Neuronal stem cell (in vitro differentiated cells): ENCODE results near the gene ZNF554.

ENCODE experiments used
- DNase-seq: peaks from one replicate; pipeline ENCODE4 v3.0.0-alpha.2; 2013; ENCODE audit warnings: low spot score
- H2AFZ ChIP-seq: one replicate; pipeline ENCODE4 v1.6.1; 2013; ENCODE audit warnings: mild to moderate bottlenecking, low read length, inconsistent platforms
- H2AK5ac ChIP-seq: 2 replicates; pipeline ENCODE4 v1.6.1; 2013; ENCODE audit warnings: low read depth, mild to moderate bottlenecking, inconsistent platforms, low read length, moderate library complexity, mixed read lengths
- H2BK120ac ChIP-seq: 2 replicates; pipeline ENCODE4 v1.6.1; 2013; ENCODE audit warnings: low read depth, mild to moderate bottlenecking, inconsistent platforms, low read length, moderate library complexity, mixed read lengths
- H2BK12ac ChIP-seq: one replicate; pipeline ENCODE4 v1.6.1; 2013; ENCODE audit warnings: low read length, inconsistent platforms
- H2BK15ac ChIP-seq: 2 replicates; pipeline ENCODE4 v1.6.1; 2013; ENCODE audit warnings: mild to moderate bottlenecking, low read length, inconsistent platforms, mixed read lengths
- H2BK5ac ChIP-seq: one replicate; pipeline ENCODE4 v1.6.1; 2013; ENCODE audit warnings: inconsistent platforms, mild to moderate bottlenecking, low read length, moderate library complexity
- H3K14ac ChIP-seq: one replicate; pipeline ENCODE4 v1.6.1; 2013; ENCODE audit warnings: low read length, inconsistent platforms
- H3K18ac ChIP-seq: 2 replicates; pipeline ENCODE4 v1.6.1; 2013; ENCODE audit warnings: low read length, inconsistent platforms
- H3K23ac ChIP-seq: 2 replicates; pipeline ENCODE4 v1.6.1; 2013; ENCODE audit warnings: low read depth, mild to moderate bottlenecking, mixed read lengths, low read length, inconsistent platforms; ENCODE audit not compliant: poor library complexity
- H3K27ac ChIP-seq: replicated peaks from 3 replicates; pipeline ENCODE4 v1.5.1; 2013; ENCODE audit warnings: low read length, inconsistent platforms
- H3K27me3 ChIP-seq, 3 experiments: 2 replicates each; pipeline ENCODE4 v1.6.1; 2013; ENCODE audit warnings: low read length in 3 of 3, mild to moderate bottlenecking in 2 of 3, inconsistent platforms in 1 of 3, low read depth in 1 of 3, mixed read lengths in 1 of 3, moderate library complexity in 1 of 3; ENCODE audit not compliant: control insufficient read depth in 3 of 3, insufficient read depth in 3 of 3
- H3K36me3 ChIP-seq, 2 donors: replicated peaks in 1 of 2; 2 replicates each; pipeline ENCODE4 v1.6.1; 2013; ENCODE audit warnings: low read length in 2 of 2; ENCODE audit not compliant: control insufficient read depth in 2 of 2, insufficient read depth in 2 of 2
- H3K4ac ChIP-seq: 2 replicates; pipeline ENCODE4 v1.6.1; 2013; ENCODE audit warnings: inconsistent platforms, mild to moderate bottlenecking, low read length, moderate library complexity
- H3K4me1 ChIP-seq, 2 donors: 1 replicate in 1 of 2; 2 replicates in 1 of 2; pipeline ENCODE4 v1.6.1; 2013; ENCODE audit warnings: low read length in 2 of 2, low read depth in 1 of 2; ENCODE audit not compliant: control insufficient read depth in 2 of 2, insufficient read depth in 1 of 2
- H3K4me2 ChIP-seq: one replicate; pipeline ENCODE4 v1.6.1; 2013; ENCODE audit warnings: mild to moderate bottlenecking, low read length, inconsistent platforms; ENCODE audit not compliant: insufficient read depth, poor library complexity, severe bottlenecking
- H3K4me3 ChIP-seq, 2 donors: 2 replicates each; pipeline ENCODE4 v1.5.1; 2013; ENCODE audit warnings: low read length in 2 of 2, mild to moderate bottlenecking in 2 of 2, inconsistent platforms in 1 of 2, moderate library complexity in 1 of 2
- H3K79me1 ChIP-seq: one replicate; pipeline ENCODE4 v1.6.1; 2013; ENCODE audit warnings: low read depth, mild to moderate bottlenecking, inconsistent platforms, low read length, moderate library complexity
- H3K9ac ChIP-seq: one replicate; pipeline ENCODE4 v1.6.1; 2013; ENCODE audit warnings: mild to moderate bottlenecking, low read depth, low read length, inconsistent platforms; ENCODE audit not compliant: poor library complexity
- H3K9me3 ChIP-seq, 2 donors: replicated peaks in 1 of 2; 2 replicates each; pipeline versions ENCODE3 to v1.6.1; 2013; ENCODE audit warnings: low read length in 2 of 2, mild to moderate bottlenecking in 2 of 2, inconsistent platforms in 1 of 2, low read depth in 1 of 2, mixed read lengths in 1 of 2, moderate library complexity in 1 of 2; ENCODE audit not compliant: control insufficient read depth in 2 of 2, insufficient read depth in 1 of 2
- H4K8ac ChIP-seq: one replicate; pipeline ENCODE4 v1.6.1; 2013; ENCODE audit warnings: low read depth, mild to moderate bottlenecking, inconsistent platforms, low read length, moderate library complexity
- H4K91ac ChIP-seq: one replicate; pipeline ENCODE4 v1.6.1; 2013; ENCODE audit warnings: low read length, low read depth, mild to moderate bottlenecking, inconsistent platforms; ENCODE audit not compliant: poor library complexity
- WGBS, 2 donors: extraction: QIAGEN DNeasy Blood & Tissue Kit; methylation state at CpG; one replicate each; pipeline ENCODE4 v1.1.7; 2013; ENCODE audit warnings: missing lambda C conversion rate in 2 of 2, mixed read lengths in 1 of 2; ENCODE audit not compliant: insufficient read length in 2 of 2, insufficient replicate concordance in 1 of 2; ENCODE audit errors: extremely low coverage in 2 of 2; 5-methylcytosine and 5-hydroxymethylcytosine counted together

The ZNF554 gene

GRCh38 chr19:2811221-2811722, 8.4 kb upstream of the ZNF554 start:
- Histone ChIP-seq H3K36me3 (peaks cover 57 to 86% of the 10 kb centered on the region in 2 donors), H3K4me1 (no peaks in the 10 kb centered on the region), H4K8ac (no peak overlapping the region), H3K23ac (no peak overlapping the region), H2AK5ac (no peak overlapping the region), H2AFZ (no peak overlapping the region), H2BK12ac (no peak overlapping the region), H4K91ac (no peak overlapping the region), H3K9ac (peak overlapping the region; percentile 53), H3K4ac (no peak overlapping the region), H3K4me3 (no peak overlapping the region), H3K18ac (no peak overlapping the region), H2BK5ac (no peak overlapping the region), H3K14ac (no peak overlapping the region), H3K27me3 (no peaks in the 10 kb centered on the region), H2BK15ac (no peak overlapping the region), H3K9me3 (no peaks in the 10 kb centered on the region), H2BK120ac (no peak overlapping the region), H3K4me2 (no peak overlapping the region), H3K79me1 (peaks cover 2% of the 10 kb centered on the region), H3K27ac (no peak overlapping the region)
- WGBS, 2 donors = no CpG with 5 or more reads among the region's 20 CpGs
- DNase-seq = no peak

- Histone ChIP-seq H3K23ac (no peak overlapping the region), H2AFZ (no peak overlapping the region), H3K18ac (no peak overlapping the region), H4K8ac (no peak overlapping the region), H3K9me3 (no peaks in the 10 kb centered on the region), H3K36me3 (peaks cover 51 to 80% of the 10 kb centered on the region in 2 donors), H2AK5ac (no peak overlapping the region), H3K27ac (no peak overlapping the region), H3K4ac (no peak overlapping the region), H2BK5ac (no peak overlapping the region), H3K4me3 (no peak overlapping the region), H2BK15ac (no peak overlapping the region), H2BK12ac (no peak overlapping the region), H3K4me1 (no peaks in the 10 kb centered on the region), H3K14ac (no peak overlapping the region), H3K79me1 (no peaks in the 10 kb centered on the region), H4K91ac (no peak overlapping the region), H3K27me3 (no peaks in the 10 kb centered on the region), H3K9ac (peak overlapping the region; percentile 53), H3K4me2 (no peak overlapping the region), H2BK120ac (no peak overlapping the region)
- WGBS, 2 donors = no CpG with 5 or more reads among the region's 34 CpGs
- DNase-seq = no peak
Observed at GRCh38 chr19:2811735-2812413, 7.8 kb upstream of the ZNF554 start.

GRCh38 chr19:2812414-2813234, 7.0 kb upstream of the ZNF554 start:
- Histone ChIP-seq H2BK5ac (no peak overlapping the region), H3K36me3 (peaks cover 46 to 72% of the 10 kb centered on the region in 2 donors), H3K9ac (no peak overlapping the region), H4K91ac (no peak overlapping the region), H2BK12ac (no peak overlapping the region), H3K18ac (no peak overlapping the region), H3K79me1 (no peaks in the 10 kb centered on the region), H3K4ac (no peak overlapping the region), H3K14ac (no peak overlapping the region), H3K4me3 (no peak overlapping the region), H3K4me2 (no peak overlapping the region), H2BK120ac (no peak overlapping the region), H3K9me3 (no peaks in the 10 kb centered on the region), H3K27me3 (no peaks in the 10 kb centered on the region), H2BK15ac (no peak overlapping the region), H2AFZ (no peak overlapping the region), H3K4me1 (no peaks in the 10 kb centered on the region), H2AK5ac (no peak overlapping the region), H3K23ac (no peak overlapping the region), H3K27ac (no peak overlapping the region), H4K8ac (no peak overlapping the region)
- no peak for DNase-seq
- no CpG with 5 or more reads among the region's 37 CpGs for WGBS, 2 donors
